Epithelial cell of umbilical artery (primary cell): ENCODE measurements around the gene EVA1C. TPM values are rescaled to one million over a fixed set of nuclear protein-coding genes. Genes with fewer than 3 reads are reported as not detected.

Experiments used
- total RNA-seq: library from RNA; depleted of rRNA; stranded (reverse); fragments of >200 nt; gene quantifications from 2 replicates; pipeline ENCODE4 v1.2.3, GENCODE V29; 2014

The EVA1C gene, protein sequence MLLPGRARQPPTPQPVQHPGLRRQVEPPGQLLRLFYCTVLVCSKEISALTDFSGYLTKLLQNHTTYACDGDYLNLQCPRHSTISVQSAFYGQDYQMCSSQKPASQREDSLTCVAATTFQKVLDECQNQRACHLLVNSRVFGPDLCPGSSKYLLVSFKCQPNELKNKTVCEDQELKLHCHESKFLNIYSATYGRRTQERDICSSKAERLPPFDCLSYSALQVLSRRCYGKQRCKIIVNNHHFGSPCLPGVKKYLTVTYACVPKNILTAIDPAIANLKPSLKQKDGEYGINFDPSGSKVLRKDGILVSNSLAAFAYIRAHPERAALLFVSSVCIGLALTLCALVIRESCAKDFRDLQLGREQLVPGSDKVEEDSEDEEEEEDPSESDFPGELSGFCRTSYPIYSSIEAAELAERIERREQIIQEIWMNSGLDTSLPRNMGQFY
- total RNA-seq, result 24.2 and 35.1 TPM in 2 replicates

DNA sequence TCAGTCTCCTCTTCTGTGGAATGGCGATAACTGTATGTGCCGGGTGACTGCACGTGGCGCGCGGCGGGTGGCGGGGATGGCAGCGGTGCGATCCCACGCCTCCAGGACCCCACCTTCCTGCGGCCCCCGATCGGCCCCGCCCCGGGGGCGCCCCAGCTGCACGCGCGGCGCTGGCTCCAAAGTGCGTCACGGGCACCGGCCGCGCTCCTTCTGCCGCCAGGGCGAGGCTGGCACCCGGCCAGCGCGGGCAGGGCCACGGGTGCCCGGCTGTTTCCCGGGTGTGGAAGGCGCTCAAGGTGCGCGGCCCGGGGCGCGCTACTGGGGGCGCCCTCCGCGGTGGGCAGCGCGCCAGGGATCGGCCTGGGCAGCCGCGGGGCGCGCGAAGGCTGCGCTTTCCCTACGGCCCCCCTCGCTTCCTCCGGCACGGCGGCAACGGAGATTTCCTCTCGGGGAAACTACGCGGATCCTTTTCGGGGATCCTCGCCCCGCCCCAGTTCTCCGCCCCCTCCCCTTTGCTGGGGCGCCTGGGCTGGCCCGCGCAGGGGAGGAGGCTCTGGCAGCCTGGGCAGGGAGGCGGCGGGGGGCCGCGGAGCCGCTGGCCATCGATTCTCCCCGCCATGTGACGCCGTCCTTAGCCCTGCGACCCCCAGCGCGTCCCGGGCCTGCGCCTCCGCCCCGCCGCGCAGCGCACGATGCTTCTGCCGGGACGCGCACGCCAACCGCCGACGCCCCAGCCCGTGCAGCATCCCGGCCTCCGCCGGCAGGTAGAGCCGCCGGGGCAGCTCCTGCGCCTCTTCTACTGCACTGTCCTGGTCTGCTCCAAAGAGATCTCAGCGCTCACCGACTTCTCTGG lies at the start of gene EVA1C:
Gene EVA1C, plus strand, starts transcription at position 545 of the 853 bp plus-strand sequence. Its CDS starts 148 bp downstream, at position 693.

DNA sequence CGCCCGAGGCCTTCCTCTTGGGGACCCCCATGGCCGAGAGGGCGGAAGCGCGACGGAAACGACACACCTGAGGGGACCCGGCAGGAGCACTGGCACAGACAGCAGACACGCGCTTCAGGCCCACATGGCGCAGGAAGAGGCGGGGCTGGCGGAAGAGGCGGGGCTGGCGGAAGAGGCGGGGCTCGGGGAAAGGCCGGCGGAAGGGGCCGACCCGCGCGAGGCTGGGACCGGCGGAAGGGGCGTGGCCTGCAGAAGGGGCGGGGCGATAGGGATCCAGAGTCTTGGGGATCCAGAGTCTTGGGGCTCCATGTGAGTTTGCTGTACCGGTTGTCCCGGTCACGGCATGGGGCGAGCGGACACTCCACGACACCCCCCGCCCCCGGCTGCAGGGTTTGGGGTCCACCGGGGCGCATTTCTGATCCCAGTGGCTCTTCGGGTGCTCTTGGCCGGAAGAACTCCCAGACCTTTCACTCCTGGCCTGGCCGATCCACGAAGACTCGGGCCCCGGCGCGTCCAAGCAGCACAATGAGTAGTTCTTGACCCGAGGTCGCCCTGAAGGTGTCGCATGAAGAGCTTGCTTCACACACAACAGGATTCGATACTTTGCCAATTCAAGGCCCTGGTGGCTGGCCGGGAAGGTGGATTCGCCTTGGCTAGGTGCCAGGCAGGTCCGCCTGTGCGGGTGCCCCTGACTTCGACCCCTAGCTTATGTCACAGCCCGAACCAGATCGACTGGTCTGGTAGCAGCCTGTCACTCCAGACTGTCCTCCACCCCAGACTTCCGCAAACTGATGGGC lies 19.4 kb upstream of the EVA1C start, which contains the start of gene URB1:
Gene URB1, minus strand, starts transcription at position 133 of the 797 bp plus-strand sequence. Its CDS starts 102 bp downstream, at position 31.

Other genes starting within 250 kb of the EVA1C start
- 16.1 and 16.2 TPM in 2 replicates for gene MIS18A, start 133.7 kb upstream of the EVA1C start, total RNA-seq
- gene MRAP, start 113.9 kb upstream of the EVA1C start, total RNA-seq, result not detected in 2 replicates
- 15.6 and 18.5 TPM in 2 replicates for gene URB1, start 19.7 kb upstream of the EVA1C start, total RNA-seq
- not detected in 2 replicates for gene TCP10L, start 172.8 kb downstream of the EVA1C start, total RNA-seq
- 25.3 and 34.8 TPM in 2 replicates for gene CFAP298, start 199.7 kb downstream of the EVA1C start, total RNA-seq